ENCODE results near the gene KIF26B. TPM values are rescaled to one million over a fixed set of nuclear protein-coding genes. Genes with fewer than 3 reads are reported as not detected.

The KIF26B gene
- total and polyA plus RNA-seq, 10 of the 15 experiments (the other 5 are each of a cell fraction or from before 2014, with no cell fraction given) = 0.35 to 11.6 (median 2.2) TPM

GRCh38 chr1:245444147-245444828 lies 289.5 kb downstream of the KIF26B start:
- no peaks in the 10 kb centered on the region for H4K20me1 ChIP-seq (ENCODE audit: control insufficient read depth, insufficient read depth)
- DNase-seq (ENCODE audit: low read depth, low spot score) = no peak
- no peak overlapping the region for H2AFZ ChIP-seq (ENCODE audit: control insufficient read depth, low read depth, low read length)
- POLR2A ChIA-PET = no interaction called here
- no peak overlapping the region for H3K9ac ChIP-seq (ENCODE audit: control insufficient read depth, insufficient read depth, low read length)
- H3K4me3 ChIP-seq = no peak overlapping the region
- H3K9me3 ChIP-seq (replicated peaks; ENCODE audit: control insufficient read depth, insufficient read depth, low read length) = no peaks in the 10 kb centered on the region
- H3K27ac ChIP-seq (ENCODE audit: control insufficient read depth, insufficient read depth) = no peak overlapping the region
- H3K4me2 ChIP-seq (ENCODE audit: control insufficient read depth, insufficient read depth) = no peak overlapping the region
- CTCF ChIA-PET = no interaction called here
- no peaks in the 10 kb centered on the region; a peak in 1 of 4 replicates for H3K27me3 ChIP-seq (replicated peaks in 1 of 2; ENCODE audit: control insufficient read depth in 2 of 2, insufficient read depth in 2 of 2, low read length in 1 of 2)
- in situ Hi-C loops (cut with MboI) (no loop called here), intact Hi-C loops (cut with micrococcal nuclease; ENCODE audit: unreplicated experiment) (no loop called here)
- no peaks in the 10 kb centered on the region for H3K36me3 ChIP-seq (ENCODE audit: control insufficient read depth in 2 of 2, insufficient read depth in 2 of 2, low read length in 1 of 2)
- WGBS (ENCODE audit: insufficient coverage, insufficient replicate concordance, low lambda C conversion rate, missing lambda C conversion rate) = 45% methylated on average over 14 of the region's 14 CpGs
- no peak for FAIRE-seq
- SMC1A ChIA-PET (ENCODE audit: uncharacterized antibody, unreplicated experiment) = no interaction called here
- no TSS peak for BruUV-seq (replicated peaks)
- H3K79me2 ChIP-seq (ENCODE audit: control insufficient read depth, insufficient read depth, low read length) = no peaks in the 10 kb centered on the region
- RAD21 ChIA-PET (ENCODE audit: unreplicated experiment) = no interaction called here
- no peak for ATAC-seq
- H3K4me1 ChIP-seq (ENCODE audit: control insufficient read depth, insufficient read depth, low read length) = no peaks in the 10 kb centered on the region
- TF ChIP-seq ZZZ3 (IDR thresholded peaks at IDR 0.05; ENCODE audit: control insufficient read depth, insufficient read length, low read depth) = no peak
- TF ChIP-seq ZBTB11 (CRISPR knock-in tag; IDR thresholded peaks at IDR 0.05) = no peak
- no peak for TF ChIP-seq SP1 (IDR thresholded peaks at IDR 0.05; ENCODE audit: low read depth, low read length)
- no peak for TF ChIP-seq E2F8 (IDR thresholded peaks at IDR 0.05; ENCODE audit: low read depth, partially characterized antibody)
- no peak for TF ChIP-seq SMC3 (IDR thresholded peaks at IDR 0.05; ENCODE audit: borderline replicate concordance, low read length)
- no peak for TF ChIP-seq BACH1 (IDR thresholded peaks at IDR 0.05; ENCODE audit: borderline replicate concordance)
- TF ChIP-seq KDM1A (IDR thresholded peaks at IDR 0.05; ENCODE audit: borderline replicate concordance) = no peak
- TF ChIP-seq YY1 (IDR thresholded peaks at IDR 0.05; ENCODE audit: low read depth, low read length) = no peak
- no peak for TF ChIP-seq E4F1 (IDR thresholded peaks at IDR 0.05; ENCODE audit: borderline replicate concordance, partially characterized antibody)
- no peak for TF ChIP-seq TCF12 (IDR thresholded peaks at IDR 0.05; ENCODE audit: low read depth, low read length)
- TF ChIP-seq PAX8 (IDR thresholded peaks at IDR 0.05) = no peak
- no peak for TF ChIP-seq POU2F2 (IDR thresholded peaks at IDR 0.05; ENCODE audit: borderline replicate concordance, low read depth, low read length)
- no peak for TF ChIP-seq JUNB (IDR thresholded peaks at IDR 0.05)
- no peak for TF ChIP-seq MXI1 (IDR thresholded peaks at IDR 0.05; ENCODE audit: low read depth, low read length)
- TF ChIP-seq MEF2B (IDR thresholded peaks at IDR 0.05; ENCODE audit: partially characterized antibody, poor library complexity, severe bottlenecking) = no peak
- no peak for TF ChIP-seq NR2C1 (IDR thresholded peaks at IDR 0.05)
- no peak for TF ChIP-seq MTA3 (IDR thresholded peaks at IDR 0.05; ENCODE audit: borderline replicate concordance, low read length)
